HG02973 (cell line): Measurements from ENCODE around the gene PON2.

Source experiments
- ATAC-seq: cut with Tn5 transposase; IDR thresholded peaks from one replicate; pipeline ENCODE4 v1.9.1; 2021; ENCODE audit warnings: moderate library complexity; ENCODE audit not compliant: unreplicated experiment

Gene PON2

DNA sequence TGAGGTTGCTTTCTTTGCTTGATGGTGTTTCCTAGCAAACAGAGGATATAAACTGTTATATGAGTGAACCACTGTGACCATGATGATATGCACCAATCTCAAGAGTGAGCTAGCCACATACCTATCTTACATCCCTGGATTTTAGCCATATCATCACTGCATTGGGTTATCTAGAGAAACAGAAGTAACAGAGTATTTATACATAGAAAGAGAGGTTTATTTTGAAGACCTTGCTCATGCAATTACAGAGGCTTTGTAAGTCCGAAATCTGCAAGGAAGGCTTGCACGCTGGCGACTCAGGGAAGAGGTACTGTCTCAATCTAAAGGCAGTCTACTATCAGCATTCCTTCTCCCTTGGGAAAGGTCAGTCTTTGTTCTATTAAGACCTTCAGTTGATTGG is 11.8 kb upstream of the PON2 start:
- no peak for ATAC-seq

DNA sequence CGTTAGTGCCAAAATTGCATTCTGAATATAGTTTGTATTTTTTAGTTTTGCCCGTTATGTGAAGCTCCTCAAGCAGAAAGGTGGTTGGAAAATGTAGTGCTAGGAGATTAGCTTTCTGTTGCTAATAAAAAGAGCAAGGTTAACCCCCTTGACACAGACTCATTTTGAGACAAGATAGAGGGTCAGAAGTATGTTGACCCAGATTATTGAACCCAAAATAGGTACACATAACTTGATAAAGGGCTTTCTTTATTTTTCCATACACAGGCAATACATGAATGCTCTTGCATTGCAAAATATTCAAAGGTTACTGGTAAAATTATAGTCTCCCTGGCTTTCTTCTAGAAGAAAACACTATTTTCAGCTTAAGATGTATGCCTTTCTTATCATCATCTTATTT is 10.0 kb upstream of the PON2 start:
- ATAC-seq: no peak

DNA sequence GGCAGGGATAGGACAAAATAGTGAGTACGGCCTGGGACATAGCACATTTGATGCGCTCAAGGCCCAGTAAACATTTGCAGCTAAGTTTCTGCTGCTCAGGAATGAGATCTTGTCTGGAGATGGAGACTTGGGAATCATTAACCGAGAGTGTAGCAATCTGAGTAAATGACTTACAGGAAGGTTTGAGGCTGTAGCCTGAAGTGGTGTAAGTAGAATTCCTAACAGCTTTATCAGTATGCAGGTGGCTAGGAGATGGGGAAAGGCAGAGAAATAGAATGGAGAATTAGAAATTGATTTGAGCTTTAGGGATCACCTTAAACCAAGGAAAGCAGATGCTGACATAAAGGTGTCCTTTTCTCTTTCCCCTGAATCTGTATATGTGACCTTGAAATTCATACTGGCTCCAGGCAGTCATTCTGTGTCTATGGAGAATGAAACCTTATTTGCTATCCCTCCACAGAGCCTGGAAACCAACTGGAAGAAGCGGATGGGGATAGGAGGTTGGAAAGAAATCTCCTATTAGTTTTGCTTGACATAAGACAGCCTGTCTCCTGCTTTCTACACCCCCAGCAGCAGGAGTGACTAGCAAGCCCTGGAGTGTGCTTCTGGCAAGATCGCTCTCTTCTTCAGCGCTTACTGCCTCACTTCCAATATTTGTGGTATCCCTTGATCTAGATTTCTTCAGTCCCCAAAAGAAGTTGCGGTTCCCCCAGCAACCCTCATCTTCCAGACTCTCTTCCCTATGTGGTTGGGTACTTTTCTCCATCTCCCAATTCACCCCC is 6.4 kb upstream of the PON2 start:
- no peak for ATAC-seq

DNA sequence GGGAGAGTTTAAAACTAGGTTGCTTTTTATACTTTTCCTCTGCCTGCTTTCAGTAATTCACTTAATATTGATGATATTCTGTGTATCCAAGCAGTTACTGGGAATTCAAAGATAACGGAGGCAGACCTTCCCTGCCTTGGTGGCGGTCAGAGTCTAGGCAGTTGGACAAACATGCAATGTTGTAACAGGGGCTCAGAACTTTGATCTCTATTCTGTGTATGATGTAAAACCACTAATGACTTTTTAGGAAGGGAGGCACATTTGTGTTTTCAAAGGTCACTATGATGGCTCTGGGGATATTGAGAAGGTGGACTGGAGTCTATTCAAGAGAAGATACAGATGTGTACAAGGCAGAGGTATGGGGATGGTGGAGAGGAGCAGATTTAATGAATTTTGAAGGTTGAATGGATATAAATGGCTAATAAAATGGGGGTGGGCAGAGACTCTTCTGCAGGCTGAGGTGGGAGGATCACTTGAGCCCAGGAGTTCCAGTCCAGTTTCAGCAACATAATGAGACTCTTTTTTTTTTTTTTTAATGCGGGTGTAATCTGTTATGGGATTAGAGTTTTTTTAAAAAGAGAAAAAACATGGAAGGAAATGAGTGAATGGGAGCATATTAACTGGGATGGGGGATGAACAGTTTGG is 5.7 kb upstream of the PON2 start:
- no peak for ATAC-seq

DNA sequence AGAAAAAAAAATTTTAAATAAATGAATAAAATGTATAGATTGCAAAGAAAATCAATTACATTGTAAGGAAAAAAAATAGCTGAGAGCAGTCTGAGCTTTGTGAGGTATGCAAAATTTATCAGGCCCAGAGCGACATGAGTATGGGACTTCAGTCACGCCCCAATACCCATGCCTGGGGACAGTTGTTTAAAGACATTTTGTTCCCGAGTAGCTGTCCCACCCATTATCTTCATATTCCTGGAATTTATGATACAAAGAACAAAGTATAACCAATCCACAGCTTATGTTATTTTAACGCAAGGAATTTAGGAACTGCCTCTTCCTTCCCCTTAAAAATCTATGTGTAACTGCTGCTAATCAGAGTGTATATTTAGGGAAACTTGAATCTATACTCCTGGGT is 1.6 kb upstream of the PON2 start:
- no peak for ATAC-seq

DNA sequence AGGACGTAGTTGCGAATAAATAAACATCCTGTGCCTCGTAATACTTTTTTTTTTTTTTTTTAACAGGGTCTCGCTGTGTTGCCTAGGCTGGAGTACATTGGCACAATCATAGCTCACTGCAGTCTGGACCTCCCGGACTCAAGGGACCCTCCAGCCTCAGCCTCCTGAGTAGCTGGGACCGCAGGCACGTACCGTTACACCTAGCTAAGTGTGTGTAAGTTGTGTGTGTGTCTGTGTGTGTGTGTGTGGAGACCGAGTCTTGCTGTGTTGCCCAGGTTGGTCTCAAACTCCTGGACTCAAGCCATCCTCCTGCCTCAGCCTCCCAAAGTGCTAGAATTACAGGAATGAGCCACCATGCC is 573 bp upstream of the PON2 start:
- ATAC-seq: no peak

DNA sequence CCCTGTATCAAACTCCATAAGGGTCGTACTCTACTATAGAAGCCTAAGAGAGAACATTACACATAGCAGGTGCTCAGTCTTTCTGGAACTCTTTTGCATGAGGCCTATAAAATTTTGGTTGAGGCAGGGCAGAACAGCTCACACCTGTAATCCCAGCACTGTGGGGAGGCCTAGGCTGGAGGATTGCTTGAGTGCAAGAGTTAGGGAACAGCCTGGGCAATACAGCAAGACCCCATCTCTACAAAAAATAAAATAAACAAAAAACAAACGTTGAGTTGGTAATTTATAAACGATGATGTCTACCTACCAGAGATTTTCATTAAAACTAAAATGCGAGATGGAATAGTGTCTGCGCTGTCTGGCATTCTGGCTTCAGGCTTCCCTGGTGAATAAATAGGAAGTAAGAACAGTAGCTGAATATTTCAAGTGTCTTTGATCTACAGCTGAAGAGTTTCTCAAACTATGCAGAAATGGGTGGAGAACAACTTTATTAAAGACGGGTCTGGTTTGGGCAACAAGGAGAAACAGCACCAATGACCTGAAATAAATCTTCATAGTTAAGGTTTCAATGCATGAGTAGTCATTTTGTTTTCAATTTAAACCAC is 774 bp downstream of the PON2 start:
- no peak for ATAC-seq

DNA sequence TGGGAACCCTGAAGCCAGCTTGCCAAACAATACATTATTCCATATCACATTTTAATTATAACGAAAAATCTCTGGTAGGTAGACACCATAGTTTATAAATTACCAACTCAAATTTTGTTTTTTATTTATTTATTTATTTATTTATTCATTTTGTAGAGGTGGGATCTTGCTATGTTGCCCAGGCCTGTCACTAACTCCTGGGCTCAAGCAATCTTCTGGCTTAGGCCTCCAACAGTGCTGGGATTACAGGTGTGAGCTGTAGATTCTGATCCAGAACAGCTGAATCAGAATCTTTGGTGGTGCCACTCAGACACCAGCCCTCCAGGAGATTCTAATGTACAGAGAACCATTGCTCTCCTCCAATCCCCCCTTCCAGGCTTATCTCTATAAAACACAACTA is 1.7 kb downstream of the PON2 start:
- ATAC-seq: no peak

DNA sequence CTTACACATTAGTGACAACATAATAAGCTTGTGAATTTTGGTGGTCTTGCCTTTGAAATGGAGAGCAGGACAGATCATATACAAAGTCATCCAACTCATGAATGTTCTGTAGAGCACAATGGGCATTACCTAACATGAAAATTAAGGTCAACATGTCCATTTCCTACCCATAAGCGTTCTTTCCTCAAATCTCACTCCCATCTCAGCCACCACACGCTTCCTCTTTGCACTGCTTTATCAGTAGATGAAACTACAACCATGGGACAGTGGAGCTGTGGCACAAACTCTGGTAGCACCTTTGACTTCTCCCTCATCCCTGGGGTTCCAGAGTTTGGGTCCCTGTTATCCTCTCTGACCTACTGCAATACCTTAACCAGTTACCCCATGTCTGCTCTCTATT is 2.2 kb downstream of the PON2 start:
- no peak for ATAC-seq

DNA sequence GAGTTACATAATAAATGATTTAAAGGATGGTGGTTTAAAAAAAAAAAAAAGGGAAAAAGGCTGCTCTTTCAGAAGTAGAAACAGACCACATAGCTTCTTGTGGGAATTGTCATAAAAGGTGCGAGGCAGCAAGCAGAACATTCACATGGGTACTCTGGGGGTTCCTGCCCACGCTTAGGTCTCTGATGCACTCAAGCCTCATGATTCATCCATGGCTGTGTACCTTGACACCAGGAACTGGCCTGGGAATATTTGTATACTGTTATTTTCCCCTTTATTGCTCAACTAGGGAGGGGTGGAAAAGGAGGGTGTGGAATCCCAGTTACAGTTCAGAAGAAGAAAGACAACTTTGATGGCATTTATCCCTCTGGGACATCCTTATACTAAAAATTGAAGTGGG is 4.0 kb downstream of the PON2 start:
- ATAC-seq: no peak

DNA sequence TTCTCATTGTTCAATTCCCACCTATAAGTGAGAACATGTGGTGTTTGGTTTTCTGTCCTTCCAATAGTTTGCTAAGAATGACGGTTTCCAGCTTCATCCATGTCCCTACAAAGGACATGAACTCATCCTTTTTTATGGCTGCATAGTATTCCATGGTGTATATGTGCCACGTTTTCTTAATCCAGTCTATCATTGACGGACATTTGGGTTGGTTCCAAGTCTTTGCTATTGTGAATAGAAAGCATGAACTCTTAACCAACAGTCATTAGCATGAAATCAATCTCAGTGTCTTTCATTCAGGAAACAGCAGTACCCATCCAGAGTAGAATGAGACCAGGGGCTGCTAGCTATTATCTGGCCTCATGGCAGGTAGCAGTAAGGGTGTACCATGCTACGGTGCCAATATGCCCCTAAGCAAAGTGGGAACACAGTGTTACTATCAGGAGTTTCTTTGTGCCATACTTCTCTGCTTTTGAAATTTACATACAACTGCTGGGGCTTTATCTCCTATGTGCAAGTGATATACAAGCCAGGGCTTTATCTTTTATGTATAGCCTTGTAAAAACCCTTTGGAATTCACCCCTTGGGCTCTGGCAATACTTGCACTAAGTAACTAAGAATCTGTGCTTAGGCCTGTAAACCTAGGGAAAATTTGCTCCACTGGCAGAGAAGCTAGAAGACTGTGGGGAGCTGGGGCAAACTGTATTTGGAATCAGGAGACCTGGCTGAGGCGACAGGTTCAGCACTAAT is 5.4 kb downstream of the PON2 start:
- no peak for ATAC-seq

DNA sequence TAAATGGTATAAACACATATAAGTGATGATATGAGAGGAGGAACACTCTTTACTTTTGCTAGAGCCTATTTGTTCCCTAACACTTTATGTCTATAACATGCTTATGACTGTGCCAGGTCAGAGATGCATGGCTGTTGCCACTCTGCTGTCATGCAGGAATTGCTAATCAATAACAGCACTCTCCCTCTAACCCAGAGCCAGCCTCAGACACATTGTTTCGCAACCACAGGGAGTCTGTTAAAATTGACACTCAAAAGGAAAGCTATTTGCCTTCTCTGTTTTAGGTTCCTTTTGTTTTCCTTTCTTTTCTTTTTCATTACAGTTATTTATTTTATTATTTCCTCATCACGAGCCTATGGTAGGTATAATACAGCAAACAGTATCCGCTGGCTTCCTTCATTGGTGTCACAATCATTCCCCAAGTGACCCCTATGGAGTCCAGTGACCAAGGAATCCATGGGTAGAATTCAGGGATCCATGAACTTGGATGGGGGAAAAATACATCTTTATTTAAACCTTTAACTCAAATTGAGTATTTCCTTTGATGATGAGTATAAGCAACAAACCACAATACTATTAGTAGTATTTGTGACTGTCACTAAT is 6.8 kb downstream of the PON2 start:
- ATAC-seq: no peak

DNA sequence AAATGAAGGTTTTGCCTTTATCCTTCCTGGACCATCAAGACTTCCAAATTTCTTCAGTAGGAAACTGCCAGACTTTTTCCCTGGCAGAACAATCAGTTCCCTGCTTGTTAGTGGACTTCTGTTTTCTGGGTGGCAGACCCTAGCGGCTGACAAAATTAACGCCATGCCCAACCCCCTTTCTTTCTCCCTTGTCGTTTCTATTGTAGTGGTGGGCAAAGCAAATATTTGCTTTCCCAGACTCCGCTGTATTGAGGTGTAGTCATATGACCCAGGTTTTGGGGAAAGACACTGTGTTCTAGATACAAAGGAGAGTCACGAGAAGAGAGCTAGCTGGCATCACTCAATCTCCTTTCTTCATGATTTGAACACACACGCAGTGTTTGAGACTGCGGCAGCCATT is 7.7 kb downstream of the PON2 start:
- no peak for ATAC-seq

DNA sequence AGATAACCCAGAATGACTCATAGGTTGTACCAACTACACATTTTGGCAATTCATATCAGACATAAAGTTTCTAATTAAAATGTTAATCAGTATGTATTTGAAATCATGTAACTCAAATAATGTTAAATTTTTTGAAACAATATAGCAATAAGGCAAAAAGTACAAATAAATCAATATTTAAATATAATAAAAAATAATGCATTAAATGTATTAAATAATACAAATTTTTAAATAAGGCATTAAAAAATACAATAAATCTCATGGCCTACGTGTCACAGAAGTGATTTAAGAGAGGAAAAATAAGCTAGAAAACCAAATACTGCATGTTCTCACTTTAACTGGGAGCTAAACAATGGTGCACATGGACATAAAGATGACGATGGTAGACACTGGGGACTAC is 9.1 kb downstream of the PON2 start:
- no peak for ATAC-seq

DNA sequence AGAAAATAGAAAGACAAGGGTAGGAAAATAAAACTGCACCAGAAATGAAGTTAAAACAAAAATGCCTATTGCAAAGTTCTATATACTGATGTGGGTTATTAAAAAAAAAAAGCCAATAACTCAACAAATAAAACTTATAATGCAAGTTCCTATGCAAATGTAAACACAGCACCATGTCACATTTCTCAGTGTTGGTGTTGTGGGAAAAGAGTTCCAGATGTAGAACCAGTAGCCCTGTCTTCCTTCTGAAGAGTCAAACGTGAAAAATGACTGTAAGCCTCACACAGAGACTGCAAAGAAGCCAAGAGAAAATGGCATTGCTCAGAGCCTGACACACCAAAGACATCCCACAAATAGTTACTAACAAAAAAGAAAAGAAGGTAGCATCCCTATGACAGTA is 10.1 kb downstream of the PON2 start:
- ATAC-seq: no peak

DNA sequence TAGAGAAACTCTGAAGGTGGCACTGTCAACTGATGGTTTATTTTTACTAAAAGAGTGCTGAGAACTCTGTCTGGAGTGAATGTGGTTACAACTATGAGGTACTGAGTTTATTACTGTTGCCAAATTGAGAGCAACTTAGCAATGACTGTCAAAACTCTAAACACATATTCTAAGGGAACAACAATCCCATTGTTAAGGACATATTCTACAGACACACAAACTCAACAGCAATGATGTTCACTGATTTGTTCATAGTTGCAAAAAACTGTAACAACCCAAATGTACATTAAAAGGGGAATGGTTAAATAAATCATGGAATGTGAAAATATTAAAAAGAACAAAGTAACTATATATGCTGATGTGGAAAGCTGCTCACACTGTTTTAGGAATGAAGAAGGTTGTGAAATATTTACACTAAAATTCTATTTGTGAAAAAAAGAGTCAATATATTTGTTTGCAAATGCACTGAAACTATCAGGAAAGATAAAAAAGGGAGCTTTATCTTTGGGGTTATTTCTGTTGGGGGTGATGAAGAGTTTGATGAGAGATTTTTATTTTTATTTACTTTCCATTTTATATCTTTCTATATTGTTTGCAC is 12.9 kb downstream of the PON2 start:
- no peak for ATAC-seq

DNA sequence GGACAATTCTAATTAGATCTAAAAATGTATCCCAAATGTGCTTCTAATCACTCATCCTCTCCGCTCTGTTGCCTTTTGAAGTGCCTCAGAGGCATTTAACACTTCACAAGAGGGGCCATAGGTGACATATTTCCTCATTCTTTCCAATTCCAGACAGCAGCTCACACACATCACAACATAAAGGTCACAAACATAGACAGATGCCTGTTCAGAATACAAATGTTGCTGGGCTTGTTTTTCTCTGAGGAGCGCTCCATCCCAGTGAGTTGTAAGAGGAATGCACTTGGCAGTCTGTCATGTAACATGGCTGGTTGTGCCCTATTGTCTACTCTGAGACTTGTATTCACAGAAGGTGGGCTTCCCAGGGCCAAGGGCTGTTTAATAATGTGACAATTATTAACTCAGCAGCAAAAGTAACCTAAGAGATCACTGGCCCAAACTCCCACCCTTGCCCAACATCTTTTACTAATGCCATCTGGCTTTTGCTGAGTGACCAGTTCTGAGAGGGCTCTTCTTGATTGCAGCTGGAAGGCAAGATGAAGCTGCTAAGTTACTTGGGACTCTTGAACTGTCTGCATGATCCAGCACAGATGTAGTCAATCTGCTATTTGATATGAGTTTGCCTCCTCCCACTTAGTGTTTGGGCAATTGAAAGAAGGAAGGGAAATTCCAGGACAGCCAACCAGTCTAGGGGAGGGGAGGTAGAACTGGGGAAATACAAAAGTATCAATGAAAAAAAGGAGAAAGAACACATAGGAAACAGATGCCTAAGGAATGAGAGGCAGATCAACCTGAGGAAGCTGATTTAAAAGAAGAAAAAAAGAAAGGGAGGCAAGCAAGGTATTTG is 13.6 kb downstream of the PON2 start:
- no peak for ATAC-seq

DNA sequence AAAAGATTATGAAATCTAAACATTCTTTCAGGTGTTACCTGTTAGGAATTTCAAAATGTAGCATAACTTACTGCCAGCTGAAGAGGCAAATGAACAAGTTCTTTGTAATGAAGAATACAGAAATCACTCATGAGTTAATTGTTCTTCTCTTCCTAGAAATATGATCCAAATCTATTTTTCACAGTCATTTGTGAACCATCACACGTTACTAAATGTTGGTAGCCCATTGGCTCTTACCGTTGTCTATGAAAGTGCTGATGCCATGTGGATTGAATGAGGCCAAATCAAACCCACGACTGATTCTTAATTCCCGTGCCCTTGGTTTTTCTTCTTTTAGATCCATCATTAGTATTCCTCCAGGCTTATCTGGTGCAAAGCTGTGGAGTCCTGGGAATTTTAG is 22.8 kb downstream of the PON2 start:
- ATAC-seq: no peak

DNA sequence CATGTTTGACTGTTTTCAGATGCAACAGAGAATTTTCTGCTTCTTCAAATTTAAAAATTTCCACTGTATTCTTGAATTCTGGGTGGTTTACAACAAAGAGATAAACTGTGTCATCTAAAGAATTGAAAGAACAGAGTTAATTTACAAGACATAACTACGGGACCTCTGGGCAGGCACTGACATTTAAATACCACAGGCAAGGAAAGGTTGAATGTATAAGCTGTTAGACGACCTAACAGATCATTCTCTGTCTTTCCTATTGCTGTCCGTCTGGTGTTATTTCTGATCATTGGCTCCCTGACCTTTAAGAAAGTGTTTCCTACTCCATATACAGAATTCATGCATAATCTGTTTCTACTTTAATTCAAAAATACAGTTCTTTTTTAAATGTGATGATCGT is 23.2 kb downstream of the PON2 start:
- ATAC-seq: no peak

DNA sequence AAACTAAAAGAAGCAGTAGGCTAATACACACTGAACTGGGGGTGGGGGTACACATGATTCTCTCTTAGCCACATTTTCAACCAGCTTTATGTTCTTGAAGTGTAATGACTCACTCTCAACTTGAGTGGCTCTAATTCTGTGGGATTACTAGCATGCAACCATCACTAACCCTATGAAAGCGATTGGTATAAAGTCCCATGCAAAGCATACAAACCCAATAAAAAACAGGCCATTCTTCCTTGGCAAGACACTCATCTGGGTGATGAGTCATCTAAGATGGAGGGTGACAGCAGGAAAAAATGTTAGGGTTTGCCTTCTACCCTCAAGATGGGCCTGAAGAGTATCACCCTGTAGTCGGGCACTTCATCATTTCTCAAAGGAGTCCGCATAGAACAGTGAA is 23.8 kb downstream of the PON2 start:
- ATAC-seq: no peak
